IMR-90 (cell line): ENCODE measurements around the gene PKD1L1. TPM values are rescaled to one million over a fixed set of nuclear protein-coding genes. Genes with fewer than 3 reads are reported as not detected.

ENCODE experiments used
- ATAC-seq: fragments of 200-7000 bp; cut with Tn5 transposase; 2 replicates; pipeline ENCODE4 v1.9.1; 2020; ENCODE audit warnings: low read depth, mild to moderate bottlenecking, moderate library complexity
- BruUV-seq: library from RNA; stranded (reverse); fragments of 400-500 nt; replicated peaks from 2 replicates; lab custom pipeline; 2021; lab: Mats Ljungman, UMichigan
- CTCF ChIA-PET: fragments of 300-600 bp; formaldehyde crosslinking; extraction: SDS; loops from one replicate; lab custom pipeline; 2021; ENCODE audit warnings: antibody characterized with exemption; lab: Yijun Ruan, JAX
- POLR2A ChIA-PET: fragments of 300-600 bp; sonication (Branson Sonifier 250); formaldehyde crosslinking; loops from one replicate; lab custom pipeline; 2022; ENCODE audit warnings: antibody characterized with exemption; ENCODE audit not compliant: unreplicated experiment; lab: Charles Lee
- DNase-seq: peaks from one replicate; pipeline ENCODE4 v3.0.0; 2013
- H2AFZ ChIP-seq: replicated peaks from 2 replicates; pipeline ENCODE3; 2013; ENCODE audit warnings: low read length, mild to moderate bottlenecking; ENCODE audit not compliant: poor library complexity
- H2AK5ac ChIP-seq: 2 replicates; pipeline ENCODE4 v1.6.1; 2013; ENCODE audit warnings: low read depth, low read length, inconsistent platforms
- H2AK9ac ChIP-seq: replicated peaks from 2 replicates; pipeline ENCODE3; 2013; ENCODE audit warnings: mild to moderate bottlenecking, low read depth, low read length, moderate library complexity; ENCODE audit not compliant: poor library complexity
- H2BK120ac ChIP-seq: 2 replicates; pipeline ENCODE4 v1.6.1; 2013; ENCODE audit warnings: low read depth, low read length, inconsistent platforms
- H2BK15ac ChIP-seq: 3 replicates; pipeline ENCODE4 v1.6.1; 2013; ENCODE audit warnings: low read depth, low read length, inconsistent platforms
- H2BK20ac ChIP-seq: 2 replicates; pipeline ENCODE4 v1.6.1; 2013; ENCODE audit warnings: low read depth, mild to moderate bottlenecking, inconsistent platforms, low read length, moderate library complexity
- H2BK5ac ChIP-seq: 2 replicates; pipeline ENCODE4 v1.6.1; 2013; ENCODE audit warnings: mild to moderate bottlenecking, low read depth, low read length, inconsistent platforms; ENCODE audit not compliant: poor library complexity, severe bottlenecking
- H3K14ac ChIP-seq: replicated peaks from 2 replicates; pipeline ENCODE4 v1.6.1; 2013; ENCODE audit warnings: low read depth, low read length, inconsistent platforms
- H3K18ac ChIP-seq: 2 replicates; pipeline ENCODE4 v1.6.1; 2013; ENCODE audit warnings: low read depth, low read length, control low read depth
- H3K23ac ChIP-seq: 2 replicates; pipeline ENCODE4 v1.6.1; 2013; ENCODE audit warnings: low read depth, low read length, inconsistent platforms
- H3K27ac ChIP-seq: 2 replicates; pipeline ENCODE4 v1.5.1; 2013; ENCODE audit warnings: mild to moderate bottlenecking, control low read depth, low read length; ENCODE audit not compliant: insufficient read depth
- H3K27me3 ChIP-seq: 2 replicates; pipeline ENCODE4 v1.6.1; 2013; ENCODE audit warnings: low read length; ENCODE audit not compliant: control insufficient read depth, insufficient read depth
- H3K36me3 ChIP-seq: 2 replicates; pipeline ENCODE4 v1.6.1; 2013; ENCODE audit warnings: low read length, mixed read lengths; ENCODE audit not compliant: control insufficient read depth, insufficient read depth
- H3K4ac ChIP-seq: 2 replicates; pipeline ENCODE4 v1.6.1; 2013; ENCODE audit warnings: low read depth, low read length, inconsistent platforms
- H3K4me1 ChIP-seq: 2 replicates; pipeline ENCODE4 v1.6.1; 2013; ENCODE audit warnings: low read length, mixed read lengths; ENCODE audit not compliant: control insufficient read depth, insufficient read depth
- H3K4me2 ChIP-seq: 2 replicates; pipeline ENCODE4 v1.6.1; 2013; ENCODE audit warnings: low read depth, mild to moderate bottlenecking, control low read depth, low read length, moderate library complexity
- H3K4me3 ChIP-seq: 2 replicates; pipeline ENCODE4 v1.5.1; 2013; ENCODE audit warnings: low read depth, mild to moderate bottlenecking, control low read depth, low read length, moderate library complexity; ENCODE audit not compliant: insufficient read depth
- H3K56ac ChIP-seq: 2 replicates; pipeline ENCODE4 v1.6.1; 2013; ENCODE audit warnings: low read length, inconsistent platforms; ENCODE audit not compliant: insufficient read depth; ENCODE audit errors: extremely low read depth
- H3K79me1 ChIP-seq, 2 experiments: 2 replicates each; pipeline ENCODE4 v1.6.1; 2013; ENCODE audit warnings: low read length in 2 of 2, inconsistent platforms in 1 of 2, low read depth in 1 of 2
- H3K9ac ChIP-seq: 2 replicates; pipeline ENCODE4 v1.6.1; 2013; ENCODE audit warnings: low read depth, low read length, control low read depth
- H3K9me1 ChIP-seq: 2 replicates; pipeline ENCODE4 v1.6.1; 2013; ENCODE audit warnings: low read length, inconsistent platforms; ENCODE audit not compliant: insufficient read depth
- H3K9me3 ChIP-seq: 2 replicates; pipeline ENCODE4 v1.6.1; 2013; ENCODE audit warnings: low read length; ENCODE audit not compliant: control insufficient read depth, insufficient read depth
- H4K20me1 ChIP-seq: 2 replicates; pipeline ENCODE4 v1.6.1; 2013; ENCODE audit warnings: low read length, inconsistent platforms; ENCODE audit not compliant: insufficient read depth
- H4K5ac ChIP-seq: 2 replicates; pipeline ENCODE4 v1.6.1; 2013; ENCODE audit warnings: mild to moderate bottlenecking, low read depth, low read length, control low read depth
- H4K8ac ChIP-seq, 2 experiments: 2 replicates each; pipeline ENCODE4 v1.6.1; 2013; ENCODE audit warnings: low read depth in 2 of 2, low read length in 2 of 2, control low read depth in 1 of 2, inconsistent platforms in 1 of 2
- H4K91ac ChIP-seq: 2 replicates; pipeline ENCODE4 v1.6.1; 2013; ENCODE audit warnings: low read depth, low read length, inconsistent platforms; ENCODE audit not compliant: insufficient read depth
- CEBPB ChIP-seq: IDR thresholded peaks from 2 replicates; pipeline ENCODE4 v1.6.1; 2012; ENCODE audit warnings: low read depth, low read length, improper control_type of control experiment
- FOS ChIP-seq: fragments of 150-350 bp; IDR thresholded peaks from 2 replicates; pipeline ENCODE4 v1.6.1; 2016; ENCODE audit warnings: low read depth, low read length
- WGBS, 2 experiments: methylation state at CpG; one replicate each; pipeline versions ENCODE4 v1.1.5 to v1.1.7; 2013; ENCODE audit warnings: missing lambda C conversion rate in 2 of 2; ENCODE audit not compliant: insufficient read length in 1 of 2; ENCODE audit errors: extremely low coverage in 2 of 2; 5-methylcytosine and 5-hydroxymethylcytosine counted together
- dilution Hi-C: fragments of 300-500 bp; cut with HindIII; formaldehyde crosslinking; loops from one replicate; pipeline ENCODE4 v1.14.3; 2018; ENCODE audit warnings: low sequenced_read_pairs; ENCODE audit not compliant: unreplicated experiment
- in situ Hi-C: fragments of 300-500 bp; cut with MboI; formaldehyde crosslinking; loops from 3 replicates; pipeline ENCODE4 v1.14.3; 2019; ENCODE audit warnings: low sequenced_read_pairs, inconsistent platforms, mixed read lengths
- intact Hi-C: fragments of 100-400 bp; cut with micrococcal nuclease; formaldehyde crosslinking; loops from 2 replicates; pipeline ENCODE4 v1.10.0; 2022
- polyA plus RNA-seq, 3 experiments: library from polyadenylated mRNA; depleted of rRNA; stranded (reverse); fragments of >200 nt; gene quantifications; 2 replicates each; pipeline ENCODE4 v1.2.3, GENCODE V29; 2012; ENCODE audit warnings: low replicate concordance in 1 of 3
- total RNA-seq: library from RNA; depleted of rRNA; stranded (reverse); fragments of >200 nt; gene quantifications from 2 replicates; pipeline ENCODE4 v1.2.3, GENCODE V29; 2012

The PKD1L1 gene
- total and polyA plus RNA-seq, 2 of the 4 experiments (the other 2 are of a cell fraction) = under 0.01 to 0.15 TPM

DNA sequence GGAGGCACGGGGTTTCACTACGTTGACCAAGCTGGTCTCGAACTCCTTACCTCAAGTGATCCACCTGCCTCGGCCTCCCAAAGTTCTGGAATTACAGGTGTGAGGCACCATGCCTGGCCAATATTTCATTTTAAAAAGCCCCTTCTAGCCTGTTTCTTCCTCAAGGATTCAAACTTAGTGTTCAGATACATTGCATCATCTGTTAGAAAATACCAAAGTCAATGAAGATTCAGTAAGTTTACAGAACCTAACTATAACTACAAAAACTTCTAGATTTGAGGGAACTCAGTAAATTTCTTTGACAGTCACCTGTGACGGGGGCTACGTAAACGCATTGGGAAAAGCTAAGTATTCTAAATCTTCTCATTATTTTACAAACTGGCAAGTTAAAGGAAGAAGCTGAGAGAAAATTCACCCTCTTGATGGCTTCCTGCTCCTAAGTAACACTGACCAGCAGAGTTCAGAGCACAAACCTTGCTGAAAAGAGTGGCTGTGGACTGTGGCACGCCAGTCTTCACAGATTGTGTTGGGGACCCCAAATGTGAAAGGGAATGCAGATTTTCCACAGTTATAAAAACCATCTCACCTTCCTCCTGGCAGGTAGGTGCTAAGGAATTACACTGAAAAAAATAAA, 162.2 kb downstream of the PKD1L1 start:
- BruUV-seq = no TSS peak
- Histone ChIP-seq H3K56ac (peak overlapping the region; percentile 98), H3K4me1 (peaks cover 26% of the 10 kb centered on the region), H2BK120ac (peak overlapping the region; percentile 98), H2BK20ac (peak overlapping the region; percentile 98), H3K79me1 (peaks cover 0 to 7% of the 10 kb centered on the region in 2 experiments; a peak in 1 of 4 replicates), H4K91ac (peak overlapping the region; percentile 98), H3K27me3 (no peaks in the 10 kb centered on the region), H4K8ac (peak overlapping the region; percentile 83 to 95), H2AFZ (peak overlapping the region; percentile 15), H3K14ac (peak overlapping the region; percentile 84), H3K4me2 (peak overlapping the region; percentile 34), H2AK5ac (peak overlapping the region; percentile 96), H2BK15ac (peak overlapping the region; percentile 76), H3K27ac (peak overlapping the region; percentile 94), H3K9ac (peak overlapping the region; percentile 26; the same call in 1 of the 2 replicates), H4K20me1 (no peaks in the 10 kb centered on the region), H3K18ac (peak overlapping the region; percentile 95), H4K5ac (peak overlapping the region; percentile 97), H3K9me3 (no peaks in the 10 kb centered on the region), H3K36me3 (no peaks in the 10 kb centered on the region), H3K23ac (peak overlapping the region; percentile 91), H3K9me1 (peaks cover 10% of the 10 kb centered on the region), H2AK9ac (peak overlapping the region; percentile 76), H2BK5ac (peak overlapping the region; percentile 99), H3K4me3 (no peak overlapping the region), H3K4ac (peak overlapping the region; percentile 99)
- DNase-seq (no peak), ATAC-seq (peak; percentile 2; the same call in 1 of the 2 replicates)
- ChIA-PET POLR2A (interaction anchor here (0.7 to 1.1 kb wide), 2 partner anchors 22 to 424 kb away, joined by 3 read pairs; no protein-coding TSS in a partner anchor), CTCF (interaction anchor here (0.6 to 1.0 kb wide), 3 partner anchors 62 to 350 kb away, joined by 3 read pairs; no protein-coding TSS in a partner anchor)
- dilution Hi-C loops = no loop called here
- in situ Hi-C loops = no loop called here
- peak; percentile 81 for TF ChIP-seq CEBPB
- TF ChIP-seq FOS = no peak
- intact Hi-C loops = loop anchor here (1.0 to 5.0 kb wide), 3 partner anchors 9 to 184 kb away; no protein-coding TSS in a partner anchor
- 100% methylated on average over 4 of the region's 8 CpGs; no CpG with 5 or more reads in 1 of the 2 experiments for WGBS, 2 experiments
